ENCODE measurements around the gene SCNN1B. TPM values are rescaled to one million over a fixed set of nuclear protein-coding genes. Genes with fewer than 3 reads are reported as not detected.

The SCNN1B gene
- total RNA-seq, 4 donors from 2014 or later: 8.1 to 30.5 (median 11.9) TPM

GRCh38 chr16:23382279-23382678, 80.2 kb downstream of the SCNN1B start:
- intact Hi-C loops (cut with DNase I): no loop called here
- Histone ChIP-seq H3K27ac (no peak overlapping the region), H3K36me3 (no peaks in the 10 kb centered on the region), H3K4me1 (peaks cover 6 to 9% of the 10 kb centered on the region in 2 donors), H3K4me3 (replicated peaks in 1 of 3) (no peak overlapping the region), H3K9me3 (no peaks in the 10 kb centered on the region), H3K27me3 (no peaks in the 10 kb centered on the region)
- DNase-seq: peak; percentile 31 to 40
- TF ChIP-seq, protein P1, sequence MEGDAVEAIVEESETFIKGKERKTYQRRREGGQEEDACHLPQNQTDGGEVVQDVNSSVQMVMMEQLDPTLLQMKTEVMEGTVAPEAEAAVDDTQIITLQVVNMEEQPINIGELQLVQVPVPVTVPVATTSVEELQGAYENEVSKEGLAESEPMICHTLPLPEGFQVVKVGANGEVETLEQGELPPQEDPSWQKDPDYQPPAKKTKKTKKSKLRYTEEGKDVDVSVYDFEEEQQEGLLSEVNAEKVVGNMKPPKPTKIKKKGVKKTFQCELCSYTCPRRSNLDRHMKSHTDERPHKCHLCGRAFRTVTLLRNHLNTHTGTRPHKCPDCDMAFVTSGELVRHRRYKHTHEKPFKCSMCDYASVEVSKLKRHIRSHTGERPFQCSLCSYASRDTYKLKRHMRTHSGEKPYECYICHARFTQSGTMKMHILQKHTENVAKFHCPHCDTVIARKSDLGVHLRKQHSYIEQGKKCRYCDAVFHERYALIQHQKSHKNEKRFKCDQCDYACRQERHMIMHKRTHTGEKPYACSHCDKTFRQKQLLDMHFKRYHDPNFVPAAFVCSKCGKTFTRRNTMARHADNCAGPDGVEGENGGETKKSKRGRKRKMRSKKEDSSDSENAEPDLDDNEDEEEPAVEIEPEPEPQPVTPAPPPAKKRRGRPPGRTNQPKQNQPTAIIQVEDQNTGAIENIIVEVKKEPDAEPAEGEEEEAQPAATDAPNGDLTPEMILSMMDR (IDR thresholded peaks at IDR 0.05): no peak
- TF ChIP-seq POLR2A (IDR thresholded peaks at IDR 0.05): no peak
- whole genome bisulfite sequencing, 2 donors: 41 to 56% methylated on average over 6 of the region's 6 CpGs

DNA sequence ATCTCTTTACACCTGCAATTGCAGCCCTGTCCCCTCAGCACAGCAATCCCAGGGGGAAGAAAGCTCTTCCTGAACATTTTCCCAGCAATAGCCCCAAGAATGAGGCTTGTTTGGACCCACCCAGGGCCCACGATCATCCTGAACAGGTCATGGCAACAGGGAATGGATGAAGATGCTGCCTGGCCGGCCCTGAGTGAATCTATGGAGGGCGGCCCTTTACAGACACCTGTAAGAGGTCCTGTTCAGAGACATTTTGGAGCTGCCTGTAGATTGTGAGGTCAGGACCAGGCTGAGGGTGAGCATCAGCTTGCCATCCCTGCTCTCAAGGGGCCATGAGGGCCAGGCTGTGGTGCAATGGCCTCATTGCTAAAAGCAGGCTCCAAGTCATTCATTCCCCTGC, 81.8 kb downstream of the SCNN1B start:
- peaks cover 6 to 9% of the 10 kb centered on the region in 2 donors for H3K4me1 ChIP-seq
- no peak overlapping the region for H3K27ac ChIP-seq
- intact Hi-C loops (cut with DNase I): no loop called here
- no peak overlapping the region for H3K4me3 ChIP-seq (replicated peaks in 1 of 3)
- no peaks in the 10 kb centered on the region for H3K27me3 ChIP-seq
- no peak for DNase-seq
- WGBS, 2 donors: 90 to 94% methylated on average over 3 of the region's 3 CpGs
- H3K36me3 ChIP-seq: no peaks in the 10 kb centered on the region
- no peak for TF ChIP-seq POLR2A (IDR thresholded peaks at IDR 0.05)
- TF ChIP-seq, protein P1 (IDR thresholded peaks at IDR 0.05): no peak
- H3K9me3 ChIP-seq: no peaks in the 10 kb centered on the region

GRCh38 chr16:23384878-23385277, 82.8 kb downstream of the SCNN1B start:
- 81 to 84% methylated on average over 10 of the region's 10 CpGs for WGBS, 2 donors
- TF ChIP-seq, protein P1 (IDR thresholded peaks at IDR 0.05): no peak
- no peak for TF ChIP-seq POLR2A (IDR thresholded peaks at IDR 0.05)
- peak; percentile 24 to 34 for DNase-seq
- no peaks in the 10 kb centered on the region for H3K9me3 ChIP-seq
- H3K4me1 ChIP-seq: peaks cover 6 to 9% of the 10 kb centered on the region in 2 donors
- no peaks in the 10 kb centered on the region for H3K27me3 ChIP-seq
- H3K27ac ChIP-seq: peak overlapping the region in 1 of 3 donors; percentile 12
- H3K36me3 ChIP-seq: peaks cover 0 to 4% of the 10 kb centered on the region in 2 donors
- intact Hi-C loops (cut with DNase I): no loop called here
- no peak overlapping the region for H3K4me3 ChIP-seq (replicated peaks in 1 of 3)

- no peak for TF ChIP-seq POLR2A (IDR thresholded peaks at IDR 0.05)
- TF ChIP-seq, protein P1 (IDR thresholded peaks at IDR 0.05): no peak
- Histone ChIP-seq H3K4me1 (peaks cover 6 to 9% of the 10 kb centered on the region in 2 donors), H3K9me3 (no peaks in the 10 kb centered on the region), H3K36me3 (peaks cover 0 to 4% of the 10 kb centered on the region in 2 donors), H3K27me3 (no peaks in the 10 kb centered on the region), H3K27ac (peak overlapping the region in 1 of 3 donors; percentile 12), H3K4me3 (replicated peaks in 1 of 3) (no peak overlapping the region)
- peak; percentile 16 to 21 for DNase-seq
- 77 to 79% methylated on average over 14 to 15 of the region's 15 CpGs for WGBS, 2 donors
- intact Hi-C loops (cut with DNase I): no loop called here
These were observed 83.3 kb downstream of the SCNN1B start for GRCh38 chr16:23385441-23385840.

DNA sequence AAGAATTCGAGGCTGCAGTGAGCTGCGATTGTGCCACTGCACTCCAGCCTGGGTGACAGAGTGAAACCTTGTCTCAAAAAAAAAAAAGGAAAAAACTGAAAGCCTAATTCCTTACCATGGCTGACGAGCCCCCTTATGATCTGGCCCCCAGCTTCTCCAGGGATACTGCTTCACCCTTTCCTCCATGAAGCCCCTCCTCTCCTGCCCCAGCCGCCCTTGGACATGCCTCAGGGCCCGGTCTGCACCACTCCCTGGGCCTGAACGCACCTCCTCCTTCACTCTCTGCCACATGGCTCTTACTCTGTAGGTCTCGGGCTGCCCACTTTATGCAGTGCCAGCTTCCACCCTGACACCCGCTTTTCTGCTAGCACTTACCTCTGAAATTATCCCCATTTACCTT, 85.6 kb downstream of the SCNN1B start:
- TF ChIP-seq, protein P1 (IDR thresholded peaks at IDR 0.05): no peak
- TF ChIP-seq POLR2A (IDR thresholded peaks at IDR 0.05): no peak
- Histone ChIP-seq H3K27me3 (no peaks in the 10 kb centered on the region), H3K4me1 (peaks cover 6 to 27% of the 10 kb centered on the region in 2 donors), H3K27ac (no peak overlapping the region), H3K36me3 (peaks cover 9 to 12% of the 10 kb centered on the region in 2 donors), H3K4me3 (replicated peaks in 1 of 3) (no peak overlapping the region), H3K9me3 (no peaks in the 10 kb centered on the region)
- 91% methylated on average over 8 of the region's 8 CpGs for WGBS, 2 donors
- DNase-seq: no peak
- intact Hi-C loops (cut with DNase I): no loop called here
